Activated CD4-positive, alpha-beta T cell treated with anti-CD3 and anti-CD28 coated beads, Interleukin-2, amount 50 U/mL, for 16 hours (primary cell): ENCODE measurements around the gene KRTAP5-10.
"Not testable (repeated sequence)": the region's sequence is repeated elsewhere in the genome, so short reads cannot be mapped to it uniquely, and the experiment has no call there.

ENCODE experiments used
- DNase-seq: peaks from one replicate; pipeline ENCODE4 v3.0.0-alpha.2; 2020

KRTAP5-10 gene

DNA sequence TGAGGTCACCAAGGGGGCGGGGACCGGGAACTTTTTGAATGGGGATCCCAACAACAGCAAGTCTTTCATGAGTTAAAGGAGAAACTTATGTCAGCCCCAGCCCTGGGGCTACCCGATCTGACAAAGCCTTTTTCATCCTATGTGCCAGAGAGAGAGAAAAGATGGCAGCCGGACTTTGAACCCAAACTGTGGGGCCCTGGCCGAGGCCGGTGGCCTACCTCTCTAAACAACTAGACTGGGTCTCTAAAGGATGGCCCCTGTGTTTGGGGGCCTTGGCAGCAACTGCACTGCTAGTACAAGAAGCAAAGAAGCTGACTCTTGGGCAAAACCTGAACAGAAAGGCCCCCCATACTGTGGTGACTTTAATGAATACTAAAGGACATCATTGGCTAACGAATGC lies 48.6 kb downstream of the KRTAP5-10 start:
- DNase-seq, result not testable (repeated sequence)

DNA sequence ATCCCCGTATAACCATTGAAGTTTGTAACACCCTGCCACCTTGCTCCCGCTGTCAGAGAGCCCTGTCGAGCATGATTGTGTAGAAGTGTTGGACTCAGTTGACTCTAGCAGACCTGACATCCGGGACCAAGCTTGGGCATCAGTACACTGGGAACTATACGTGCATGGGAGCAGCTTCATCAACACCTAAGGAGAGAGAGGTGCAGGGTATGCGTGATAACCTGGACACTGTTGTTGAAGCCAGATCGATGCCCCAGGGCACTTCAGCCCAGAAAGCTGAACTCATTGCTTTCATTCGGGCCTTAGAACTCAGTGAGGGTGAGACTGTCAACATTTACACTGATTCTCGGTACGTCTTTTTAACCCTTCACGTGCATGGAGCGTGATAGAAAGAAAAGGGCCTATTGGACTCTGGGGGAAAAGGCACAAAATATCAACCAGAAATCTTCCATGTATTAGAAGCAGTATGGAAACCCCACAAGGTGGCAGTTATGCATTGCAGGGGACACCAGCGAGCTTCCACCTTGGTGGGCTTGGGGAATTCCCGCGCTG lies 49.1 kb downstream of the KRTAP5-10 start:
- not testable (repeated sequence) for DNase-seq

DNA sequence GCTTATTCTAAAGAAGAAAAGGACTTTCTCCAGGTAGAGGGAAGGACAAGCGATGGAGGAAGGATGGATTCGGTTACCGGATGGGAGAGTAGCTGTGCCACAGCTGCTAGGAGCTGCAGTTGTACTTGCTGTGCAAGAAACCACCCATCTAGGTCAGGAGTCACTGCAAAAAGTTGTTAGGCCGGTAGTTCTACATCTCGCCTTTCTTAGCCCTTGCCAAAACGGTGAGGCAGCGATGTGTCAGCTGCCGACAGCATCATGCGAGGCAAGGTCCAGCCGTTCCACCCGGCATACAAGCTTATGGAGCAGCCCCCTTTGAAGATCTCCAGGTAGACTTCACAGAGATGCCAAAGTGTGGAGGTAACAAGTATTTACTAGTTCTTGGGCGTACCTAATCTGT lies 49.6 kb downstream of the KRTAP5-10 start:
- not testable (repeated sequence) for DNase-seq
